ENCODE measurements around the gene ZDHHC1. TPM values are rescaled to one million over a fixed set of nuclear protein-coding genes. Genes with fewer than 3 reads are reported as not detected.

The ZDHHC1 gene
- total and polyA plus RNA-seq, 2 donors (not counting 3 experiments of a cell fraction or from before 2014, with no cell fraction given): 11.4 to 14.4 TPM

DNA sequence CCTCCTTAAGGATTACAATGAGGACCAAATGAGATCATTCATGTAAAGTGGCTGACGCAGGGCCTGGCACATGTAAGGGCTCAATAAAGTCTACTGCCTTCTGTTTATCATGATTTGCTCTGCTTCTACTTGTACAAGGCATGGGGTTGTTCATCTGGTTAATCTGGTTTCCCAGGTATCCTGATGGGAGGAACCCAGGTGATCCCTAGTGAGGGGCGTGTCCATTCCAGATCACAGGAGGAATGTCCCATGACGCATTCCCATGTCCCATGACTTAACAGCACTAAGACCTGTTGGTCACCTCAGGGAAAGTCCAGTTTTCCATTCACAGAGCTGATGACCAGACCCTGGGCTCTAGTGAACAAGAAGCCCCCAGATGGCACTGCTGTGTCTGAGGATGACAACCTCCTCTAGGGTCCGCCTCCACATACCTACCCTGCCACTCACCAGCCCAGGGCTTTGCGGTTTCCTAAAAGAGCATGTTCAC is 11.5 kb downstream of the ZDHHC1 start:
- H4K20me1 ChIP-seq (replicated peaks; ENCODE audit: control insufficient read depth, extremely low read depth, insufficient read depth, low read length): no peaks in the 10 kb centered on the region
- H3K79me2 ChIP-seq (ENCODE audit: control insufficient read depth, insufficient read depth, low read length): no peaks in the 10 kb centered on the region
- ChIA-PET CTCF (interaction anchor here (1.0 to 1.5 kb wide), 2 partner anchors 23 to 61 kb away, joined by 4 read pairs; no protein-coding TSS in a partner anchor), POLR2A (interaction anchor here (0.6 kb wide), 1 partner anchor 29 kb away, joined by 5 read pairs; no protein-coding TSS in a partner anchor)
- no peak overlapping the region for H3K27ac ChIP-seq (ENCODE audit: insufficient read depth, low read depth, low read length)
- dilution Hi-C loops (cut with MboI; ENCODE audit: extremely low pct_ligation_motif_present, low sequenced_read_pairs) (no loop called here), intact Hi-C loops (cut with micrococcal nuclease) (no loop called here)
- no TSS peak for BruUV-seq (replicated peaks)
- no peak overlapping the region for H3K9ac ChIP-seq (replicated peaks; ENCODE audit: extremely low read depth, insufficient read depth, low read length)
- H3K9me1 ChIP-seq (replicated peaks; ENCODE audit: control insufficient read depth, extremely low read depth, insufficient read depth, low read length): no peaks in the 10 kb centered on the region
- FAIRE-seq (no peak), DNase-seq (ENCODE audit: low read depth, low spot score) (no peak)
- H3K9me3 ChIP-seq (replicated peaks; ENCODE audit: control insufficient read depth, insufficient read depth, low read length): no peaks in the 10 kb centered on the region
- H2AFZ ChIP-seq (ENCODE audit: low read depth, low read length): no peak overlapping the region
- H3K4me3 ChIP-seq (replicated peaks in 1 of 3; ENCODE audit: insufficient read depth in 1 of 3, low read depth in 1 of 3, low read length in 3 of 3): no peak overlapping the region
- no peaks in the 10 kb centered on the region for H3K27me3 ChIP-seq (ENCODE audit: control insufficient read depth in 2 of 2, insufficient read depth in 2 of 2, low read length in 2 of 2)
- no peaks in the 10 kb centered on the region for H3K36me3 ChIP-seq (ENCODE audit: control insufficient read depth in 2 of 2, extremely low read depth in 1 of 2, insufficient read depth in 2 of 2, low read length in 2 of 2)
- H3K4me2 ChIP-seq (ENCODE audit: insufficient read depth, low read length): no peak overlapping the region
- peaks cover 20% of the 10 kb centered on the region for H3K4me1 ChIP-seq (ENCODE audit: control insufficient read depth, extremely low read depth, insufficient read depth, low read length)
- TF ChIP-seq CTCF (IDR thresholded peaks at IDR 0.05; ENCODE audit: extremely low read depth in 1 of 2, insufficient read depth in 1 of 2, low read depth in 1 of 2, low read length in 2 of 2): no peak
- TF ChIP-seq, protein P1, sequence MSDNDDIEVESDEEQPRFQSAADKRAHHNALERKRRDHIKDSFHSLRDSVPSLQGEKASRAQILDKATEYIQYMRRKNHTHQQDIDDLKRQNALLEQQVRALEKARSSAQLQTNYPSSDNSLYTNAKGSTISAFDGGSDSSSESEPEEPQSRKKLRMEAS (IDR thresholded peaks at IDR 0.05; ENCODE audit: insufficient read depth, insufficient read length): no peak
- TF ChIP-seq GATA2 (IDR thresholded peaks at IDR 0.05; ENCODE audit: insufficient read depth, insufficient read length, low read depth, low read length): no peak
- no peak for TF ChIP-seq POLR2AphosphoS5 (IDR thresholded peaks at IDR 0.05; ENCODE audit: insufficient read depth, low read depth, low read length)
- no peak for TF ChIP-seq MYC (IDR thresholded peaks at IDR 0.05; ENCODE audit: low read depth, low read length)
- TF ChIP-seq FOS (IDR thresholded peaks at IDR 0.05; ENCODE audit: borderline replicate concordance, insufficient read depth, low read length): no peak
- no peak for TF ChIP-seq EZH2 (IDR thresholded peaks at IDR 0.05; ENCODE audit: borderline replicate concordance, low read depth, low read length, severe bottlenecking)
- TF ChIP-seq POLR2A (IDR thresholded peaks at IDR 0.05; ENCODE audit: low read depth, low read length): no peak
- no peak for TF ChIP-seq JUN (IDR thresholded peaks at IDR 0.05; ENCODE audit: borderline replicate concordance, insufficient read depth, insufficient read length, low read depth)
